Measurements from ENCODE around the gene DARS1.

DARS1 gene

GRCh38 chr2:135996304-135996703, 10.9 kb upstream of the DARS1 start:
- no peaks in the 10 kb centered on the region for H3K36me3 ChIP-seq
- peak overlapping the region; percentile 67 for H3K27ac ChIP-seq
- peaks cover 13 to 44% of the 10 kb centered on the region in 2 experiments for H3K4me1 ChIP-seq (ENCODE audit: control insufficient read depth in 1 of 2, insufficient read depth in 1 of 2, low read depth in 1 of 2, low read length in 1 of 2)
- H3K9me3 ChIP-seq: no peaks in the 10 kb centered on the region
- TF ChIP-seq CTCF (IDR thresholded peaks at IDR 0.05): no peak
- H3K27me3 ChIP-seq: no peaks in the 10 kb centered on the region
- H3K4me3 ChIP-seq (ENCODE audit: low read depth in 1 of 2, low read length in 1 of 2): no peak overlapping the region

DNA sequence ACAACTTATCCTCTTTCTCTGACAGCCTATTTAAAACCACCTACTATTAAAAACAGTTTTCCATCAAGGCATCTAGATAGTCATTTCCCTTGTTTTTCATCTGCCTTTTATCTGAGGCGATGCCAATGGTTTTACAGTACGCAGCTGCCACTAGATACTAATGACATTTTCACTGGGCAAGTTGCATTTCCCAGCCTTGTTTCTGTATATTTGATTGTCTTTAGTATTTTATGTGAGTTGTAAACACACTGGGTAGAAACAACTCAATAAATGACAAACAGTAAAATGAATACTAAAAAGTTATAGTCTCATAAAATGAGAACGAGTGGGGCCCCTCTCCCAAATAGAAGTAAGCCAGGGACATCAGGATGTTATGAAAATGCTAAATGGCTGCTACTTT, 8.9 kb upstream of the DARS1 start:
- TF ChIP-seq CTCF (IDR thresholded peaks at IDR 0.05): no peak
- H3K27me3 ChIP-seq: no peaks in the 10 kb centered on the region

DNA sequence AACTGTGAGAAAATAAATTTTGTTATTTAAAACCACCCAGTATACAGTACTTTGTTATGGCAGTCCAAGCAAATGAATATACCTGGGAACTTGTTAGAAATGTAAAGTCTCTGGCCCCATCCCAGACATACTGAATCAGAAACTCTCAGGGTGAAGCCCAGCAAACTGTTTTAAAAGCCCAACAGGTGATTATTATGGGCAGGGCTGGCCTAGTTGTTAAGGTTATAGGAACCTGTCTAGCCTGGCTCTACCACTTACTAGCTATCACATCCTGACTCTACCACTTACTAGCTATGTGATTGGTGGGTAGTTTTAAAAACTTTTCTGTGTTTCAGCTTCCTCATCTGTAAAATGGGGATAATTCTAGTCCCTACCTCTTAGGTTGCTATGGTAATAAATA, 8.0 kb upstream of the DARS1 start:
- Histone ChIP-seq H3K4me3 (ENCODE audit: low read depth in 1 of 2, low read length in 1 of 2) (no peak overlapping the region), H3K36me3 (no peaks in the 10 kb centered on the region), H3K27me3 (no peaks in the 10 kb centered on the region), H3K4me1 (ENCODE audit: control insufficient read depth in 1 of 2, insufficient read depth in 1 of 2, low read depth in 1 of 2, low read length in 1 of 2) (peaks cover 10 to 30% of the 10 kb centered on the region in 2 experiments), H3K27ac (no peak overlapping the region), H3K9me3 (no peaks in the 10 kb centered on the region)
- no peak for TF ChIP-seq CTCF (IDR thresholded peaks at IDR 0.05)

More for the DNA sequence above, 8.9 kb upstream of the DARS1 start:
- Histone ChIP-seq H3K9me3 (no peaks in the 10 kb centered on the region), H3K36me3 (no peaks in the 10 kb centered on the region), H3K4me1 (ENCODE audit: control insufficient read depth in 1 of 2, insufficient read depth in 1 of 2, low read depth in 1 of 2, low read length in 1 of 2) (peaks cover 10 to 30% of the 10 kb centered on the region in 2 experiments), H3K27ac (no peak overlapping the region), H3K4me3 (ENCODE audit: low read depth in 1 of 2, low read length in 1 of 2) (no peak overlapping the region)

DNA sequence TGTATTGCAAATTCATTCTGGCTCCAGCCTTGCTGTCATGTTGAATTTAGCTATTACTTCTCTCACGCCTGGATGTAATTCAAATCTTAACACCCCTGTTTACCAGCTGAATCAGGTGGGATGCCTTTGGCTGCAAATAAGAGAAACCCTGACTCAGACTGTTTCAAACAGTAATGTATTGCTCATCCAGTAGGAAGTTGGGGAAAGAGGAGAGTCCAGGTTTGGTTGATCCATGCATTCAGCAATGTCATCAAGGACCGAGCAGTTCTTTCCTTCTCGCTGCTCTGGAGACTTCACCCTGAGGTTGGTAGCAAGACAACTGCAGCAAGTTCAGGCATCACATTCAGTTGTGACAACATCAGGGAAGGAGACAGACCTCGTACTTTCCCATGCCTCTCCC, 6.4 kb upstream of the DARS1 start:
- Histone ChIP-seq H3K27me3 (no peaks in the 10 kb centered on the region), H3K9me3 (no peaks in the 10 kb centered on the region), H3K27ac (no peak overlapping the region), H3K36me3 (no peaks in the 10 kb centered on the region), H3K4me3 (ENCODE audit: low read depth in 1 of 2, low read length in 1 of 2) (no peak overlapping the region), H3K4me1 (ENCODE audit: control insufficient read depth in 1 of 2, insufficient read depth in 1 of 2, low read depth in 1 of 2, low read length in 1 of 2) (peaks cover 10 to 16% of the 10 kb centered on the region in 2 experiments)
- no peak for TF ChIP-seq CTCF (IDR thresholded peaks at IDR 0.05)

DNA sequence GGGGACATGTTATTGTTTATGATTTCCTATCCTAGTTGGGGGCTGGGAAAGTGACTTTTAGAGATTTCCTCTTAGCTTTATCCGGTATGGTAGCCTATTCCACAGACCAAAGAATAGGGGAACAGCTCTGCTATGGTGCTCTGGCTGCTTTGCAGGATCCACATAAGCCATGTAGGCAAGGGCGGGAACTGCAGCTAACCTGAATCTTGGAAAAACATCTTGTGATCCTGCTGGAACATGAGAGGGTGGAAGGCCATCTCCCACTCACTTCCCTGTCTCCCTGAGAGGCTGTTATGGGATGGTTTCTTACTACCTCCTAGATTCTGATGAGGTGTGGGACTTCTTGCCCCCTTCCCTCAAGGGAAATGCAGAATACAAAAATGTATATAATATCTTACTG, 2.0 kb upstream of the DARS1 start:
- no peak for TF ChIP-seq CTCF (IDR thresholded peaks at IDR 0.05)

DNA sequence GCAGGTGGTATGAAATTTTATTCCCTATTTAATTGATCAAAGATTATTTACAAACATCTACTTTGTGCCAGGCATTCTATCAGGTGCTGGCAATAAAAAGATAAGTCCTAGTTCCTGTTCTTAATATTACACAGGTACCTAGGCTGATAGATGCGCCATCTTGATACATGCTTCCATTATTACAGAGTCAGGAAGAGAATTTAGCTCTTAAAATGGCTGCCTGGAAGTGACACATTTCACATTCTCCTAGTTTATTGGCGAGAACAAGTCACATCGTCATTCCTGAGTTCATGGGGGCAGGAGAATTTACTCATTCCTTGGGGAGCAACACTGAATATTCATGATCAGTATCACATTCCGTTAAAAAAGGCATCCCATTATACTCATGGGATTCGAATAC, 1.1 kb upstream of the DARS1 start:
- Histone ChIP-seq H3K4me1 (ENCODE audit: control insufficient read depth in 1 of 2, insufficient read depth in 1 of 2, low read depth in 1 of 2, low read length in 1 of 2) (peaks cover 37 to 41% of the 10 kb centered on the region in 2 experiments), H3K27ac (peak overlapping the region; percentile 97), H3K9me3 (no peaks in the 10 kb centered on the region), H3K4me3 (ENCODE audit: low read depth in 1 of 2, low read length in 1 of 2) (peak overlapping the region; percentile 94 to 97), H3K36me3 (no peaks in the 10 kb centered on the region), H3K27me3 (no peaks in the 10 kb centered on the region)
- no peak for TF ChIP-seq CTCF (IDR thresholded peaks at IDR 0.05)

More for the DNA sequence above, 2.0 kb upstream of the DARS1 start:
- no peaks in the 10 kb centered on the region for H3K27me3 ChIP-seq
- H3K4me1 ChIP-seq (ENCODE audit: control insufficient read depth in 1 of 2, insufficient read depth in 1 of 2, low read depth in 1 of 2, low read length in 1 of 2): peaks cover 44 to 49% of the 10 kb centered on the region in 2 experiments
- H3K27ac ChIP-seq: no peak overlapping the region
- H3K9me3 ChIP-seq: no peaks in the 10 kb centered on the region
- H3K4me3 ChIP-seq (ENCODE audit: low read depth in 1 of 2, low read length in 1 of 2): no peak overlapping the region
- no peaks in the 10 kb centered on the region for H3K36me3 ChIP-seq

Data from neutrophil (primary cell).